GM12878 (cell line): Measurements from ENCODE around the gene PAOX. TPM values are rescaled to one million over a fixed set of nuclear protein-coding genes. Genes with fewer than 3 reads are reported as not detected.

Source experiments
- CHD4 ChIP-seq: fragments of 200-600 bp; sonication (generic); IDR thresholded peaks from 2 replicates; pipeline ENCODE4 v1.6.1; 2016; ENCODE audit warnings: mild to moderate bottlenecking
- CREM ChIP-seq: IDR thresholded peaks from 2 replicates; pipeline ENCODE4 v1.6.1; 2014; ENCODE audit warnings: antibody characterized with exemption, low read depth
- EGR1 ChIP-seq, 2 experiments: IDR thresholded peaks; 1 replicate in 1 of 2; 2 replicates in 1 of 2; pipeline ENCODE4 v1.6.1; 2011 to 2012; ENCODE audit warnings: low read depth in 2 of 2, low read length in 2 of 2, borderline replicate concordance in 1 of 2, mild to moderate bottlenecking in 1 of 2, moderate library complexity in 1 of 2
- ELK1 ChIP-seq: IDR thresholded peaks from 2 replicates; pipeline ENCODE4 v1.6.1; 2012; ENCODE audit warnings: low read depth, low read length, improper control_type of control experiment
- ETV6 ChIP-seq, 2 experiments: fragments of 450-650 bp in 1 of 2; IDR thresholded peaks in 1 of 2; conservative IDR thresholded peaks in 1 of 2; 2 replicates each; pipeline ENCODE4 v1.6.1; 2014; ENCODE audit warnings: antibody characterized with exemption in 1 of 2, borderline replicate concordance in 1 of 2, low read depth in 1 of 2, mild to moderate bottlenecking in 1 of 2, moderate library complexity in 1 of 2
- IKZF2 ChIP-seq, 2 experiments: fragments of 450-650 bp; IDR thresholded peaks; 2 replicates each; pipeline ENCODE4 v1.6.1; 2017; ENCODE audit warnings: mild to moderate bottlenecking in 2 of 2, moderate library complexity in 2 of 2
- NR2C2 ChIP-seq: IDR thresholded peaks from 2 replicates; pipeline ENCODE4 v1.6.1; 2011; ENCODE audit warnings: borderline replicate concordance, low read depth; ENCODE audit not compliant: control insufficient read depth, insufficient read length
- POU2F2 ChIP-seq: IDR thresholded peaks from 3 replicates; pipeline ENCODE4 v1.6.1; 2011; ENCODE audit warnings: low read depth, mild to moderate bottlenecking, low read length, borderline replicate concordance
- RAD51 ChIP-seq: fragments of 450-650 bp; IDR thresholded peaks from 2 replicates; pipeline ENCODE4 v1.6.1; 2016; ENCODE audit warnings: moderate library complexity, mild to moderate bottlenecking, inconsistent platforms
- SPI1 ChIP-seq: IDR thresholded peaks from 2 replicates; pipeline ENCODE4 v1.6.1; 2011; ENCODE audit warnings: low read depth, mild to moderate bottlenecking, low read length, moderate library complexity, borderline replicate concordance; ENCODE audit not compliant: insufficient read depth
- SREBF2 ChIP-seq: IDR thresholded peaks from 2 replicates; pipeline ENCODE4 v1.6.1; 2012; ENCODE audit warnings: mild to moderate bottlenecking, low read length
- STAT1 ChIP-seq: fragments of 450-650 bp; conservative IDR thresholded peaks from 2 replicates; pipeline ENCODE4 v1.6.1; 2014; ENCODE audit warnings: antibody characterized with exemption, mild to moderate bottlenecking
- SUZ12 ChIP-seq: fragments of 200-600 bp; sonication (generic); IDR thresholded peaks from one replicate; pipeline ENCODE4 v1.6.1; 2018; ENCODE audit warnings: antibody characterized with exemption, mild to moderate bottlenecking; ENCODE audit not compliant: unreplicated experiment
- ZNF592 ChIP-seq: fragments of 450-650 bp; IDR thresholded peaks from 2 replicates; pipeline ENCODE4 v1.6.1; 2017; ENCODE audit warnings: mild to moderate bottlenecking, moderate library complexity
- ZZZ3 ChIP-seq: IDR thresholded peaks from 2 replicates; pipeline ENCODE4 v1.6.1; 2011; ENCODE audit warnings: low read depth; ENCODE audit not compliant: control insufficient read depth, insufficient read length
- polyA plus RNA-seq, 11 experiments: library from polyadenylated mRNA; depleted of rRNA in 4 of 11; unstranded in 6 of 11; stranded (reverse) in 5 of 11; fragments of >200 nt; fragmentation: Nextera tagmentation in 4 of 11; fragmentation: Illumina TruSeq in 1 of 11; extraction: Ambion mirVana in 4 of 11; extraction: Trizol in 1 of 11; gene quantifications; 1 replicate in 1 of 11; 2 replicates in 10 of 11; pipeline versions ENCODE4 v1.2.1 to v1.2.3, GENCODE V29; 2011 to 2016; ENCODE audit warnings: inconsistent platforms in 2 of 11, missing spikeins in 2 of 11, low read depth in 1 of 11
- total RNA-seq, 4 experiments: library from RNA; depleted of rRNA in 3 of 4; stranded (reverse); fragments of >200 nt in 3 of 4; fragmentation: Illumina TruSeq in 1 of 4; extraction: Trizol in 1 of 4; gene quantifications; 2 replicates each; pipeline versions ENCODE4 v1.2.1 to v1.2.3, GENCODE V29; 2013 to 2021
- TF ChIP-seq, protein P1 (sequence below): fragments of 450-650 bp; IDR thresholded peaks from 2 replicates; pipeline ENCODE4 v1.6.1; 2016; ENCODE audit warnings: mild to moderate bottlenecking, moderate library complexity, borderline replicate concordance
- TF ChIP-seq, protein P2 (sequence below): IDR thresholded peaks from 2 replicates; pipeline ENCODE4 v1.6.1; 2012; ENCODE audit warnings: low read depth, low read length, improper control_type of control experiment

The PAOX gene
- total and polyA plus RNA-seq, 10 of the 15 experiments (the other 5 are each of a cell fraction or from before 2014, with no cell fraction given): 1.2 to 22.2 (median 10.5) TPM

GRCh38 chr10:133388973-133389818, 10.1 kb downstream of the PAOX start (continued):
- TF ChIP-seq, protein P1, sequence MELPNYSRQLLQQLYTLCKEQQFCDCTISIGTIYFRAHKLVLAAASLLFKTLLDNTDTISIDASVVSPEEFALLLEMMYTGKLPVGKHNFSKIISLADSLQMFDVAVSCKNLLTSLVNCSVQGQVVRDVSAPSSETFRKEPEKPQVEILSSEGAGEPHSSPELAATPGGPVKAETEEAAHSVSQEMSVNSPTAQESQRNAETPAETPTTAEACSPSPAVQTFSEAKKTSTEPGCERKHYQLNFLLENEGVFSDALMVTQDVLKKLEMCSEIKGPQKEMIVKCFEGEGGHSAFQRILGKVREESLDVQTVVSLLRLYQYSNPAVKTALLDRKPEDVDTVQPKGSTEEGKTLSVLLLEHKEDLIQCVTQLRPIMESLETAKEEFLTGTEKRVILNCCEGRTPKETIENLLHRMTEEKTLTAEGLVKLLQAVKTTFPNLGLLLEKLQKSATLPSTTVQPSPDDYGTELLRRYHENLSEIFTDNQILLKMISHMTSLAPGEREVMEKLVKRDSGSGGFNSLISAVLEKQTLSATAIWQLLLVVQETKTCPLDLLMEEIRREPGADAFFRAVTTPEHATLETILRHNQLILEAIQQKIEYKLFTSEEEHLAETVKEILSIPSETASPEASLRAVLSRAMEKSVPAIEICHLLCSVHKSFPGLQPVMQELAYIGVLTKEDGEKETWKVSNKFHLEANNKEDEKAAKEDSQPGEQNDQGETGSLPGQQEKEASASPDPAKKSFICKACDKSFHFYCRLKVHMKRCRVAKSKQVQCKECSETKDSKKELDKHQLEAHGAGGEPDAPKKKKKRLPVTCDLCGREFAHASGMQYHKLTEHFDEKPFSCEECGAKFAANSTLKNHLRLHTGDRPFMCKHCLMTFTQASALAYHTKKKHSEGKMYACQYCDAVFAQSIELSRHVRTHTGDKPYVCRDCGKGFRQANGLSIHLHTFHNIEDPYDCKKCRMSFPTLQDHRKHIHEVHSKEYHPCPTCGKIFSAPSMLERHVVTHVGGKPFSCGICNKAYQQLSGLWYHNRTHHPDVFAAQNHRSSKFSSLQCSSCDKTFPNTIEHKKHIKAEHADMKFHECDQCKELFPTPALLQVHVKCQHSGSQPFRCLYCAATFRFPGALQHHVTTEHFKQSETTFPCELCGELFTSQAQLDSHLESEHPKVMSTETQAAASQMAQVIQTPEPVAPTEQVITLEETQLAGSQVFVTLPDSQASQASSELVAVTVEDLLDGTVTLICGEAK: no peak
- TF ChIP-seq IKZF2 (IDR thresholded peaks at IDR 0.05): peak; percentile 90 to 93
- no peak for TF ChIP-seq SUZ12
- TF ChIP-seq EGR1 (IDR thresholded peaks at IDR 0.05; ENCODE audit: borderline replicate concordance in 1 of 2, low read depth in 2 of 2, low read length in 2 of 2): no peak
- no peak for TF ChIP-seq STAT1
- TF ChIP-seq, protein P2, sequence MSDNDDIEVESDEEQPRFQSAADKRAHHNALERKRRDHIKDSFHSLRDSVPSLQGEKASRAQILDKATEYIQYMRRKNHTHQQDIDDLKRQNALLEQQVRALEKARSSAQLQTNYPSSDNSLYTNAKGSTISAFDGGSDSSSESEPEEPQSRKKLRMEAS: peak; percentile 56; the same call in 1 of the 2 replicates
- TF ChIP-seq POU2F2: peak; percentile 76; the same call in 2 of the 3 replicates
- TF ChIP-seq ZZZ3: no peak
- TF ChIP-seq SREBF2: no peak
- peak; percentile 70 for TF ChIP-seq CREM
- peak; percentile 93 for TF ChIP-seq SPI1
- peak in 1 of 2 experiments; percentile 90; a peak in 2 of 4 replicates for TF ChIP-seq ETV6 (conservative IDR thresholded peaks at IDR 0.05 in 1 of 2, IDR thresholded peaks at IDR 0.05 in 1 of 2; ENCODE audit: borderline replicate concordance in 1 of 2, low read depth in 1 of 2)
- TF ChIP-seq RAD51: no peak
- TF ChIP-seq ZNF592: no peak
- TF ChIP-seq NR2C2: no peak
- TF ChIP-seq ELK1: no peak
- TF ChIP-seq CHD4: no peak
